ENCODE data around the gene TRIM29. TPM values are rescaled to one million over a fixed set of nuclear protein-coding genes. Genes with fewer than 3 reads are reported as not detected.
"Not testable (repeated sequence)": the region's sequence is repeated elsewhere in the genome, so short reads cannot be mapped to it uniquely, and the experiment has no call there.

Gene TRIM29
- not detected for total RNA-seq

DNA sequence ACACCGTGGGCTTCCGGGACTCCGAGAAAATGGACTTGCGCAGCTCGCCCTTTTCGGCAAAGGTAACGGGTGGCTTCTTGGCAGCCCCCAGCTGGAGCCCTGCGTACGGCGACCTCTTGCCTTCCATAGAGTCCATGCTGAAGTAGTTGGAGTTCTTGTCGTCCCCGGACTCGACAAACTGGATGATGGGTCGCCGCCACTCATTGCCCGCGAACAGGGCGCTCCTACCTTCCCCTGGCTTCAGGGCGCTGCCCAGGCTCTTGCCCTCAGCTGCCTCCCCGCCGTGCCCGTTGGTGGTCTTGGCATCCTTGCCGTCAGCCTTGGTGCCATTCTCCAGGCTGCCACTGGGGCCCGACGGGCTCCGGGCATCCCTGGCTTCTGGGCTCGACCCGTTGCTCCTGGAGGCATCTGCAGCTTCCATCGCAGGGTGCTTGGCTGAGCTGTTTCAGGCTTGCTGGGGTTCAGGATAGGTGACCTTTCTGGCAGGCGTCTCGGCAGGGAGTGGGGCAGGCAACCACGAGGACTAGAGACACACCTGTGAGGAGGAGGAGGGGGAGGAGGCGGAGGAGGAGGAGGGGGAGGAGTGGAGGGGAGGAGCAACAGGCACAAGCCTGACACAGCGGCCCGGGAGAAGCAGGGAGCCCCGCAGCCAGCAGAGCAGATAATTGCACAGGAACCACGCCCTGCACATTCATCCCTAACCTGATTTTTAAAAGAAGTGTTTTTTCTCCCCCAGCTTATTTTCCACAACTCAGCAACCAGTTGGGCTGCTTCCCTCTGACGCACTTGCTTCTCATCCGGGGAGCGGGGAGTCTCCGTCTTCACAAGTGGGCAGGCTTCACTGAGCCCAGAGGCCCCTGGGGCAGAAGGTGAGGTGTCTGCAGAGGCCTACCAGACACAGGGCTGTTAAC, at the start of gene TRIM29:
Gene TRIM29, minus strand, starts transcription at position 503 of the 911 bp plus-strand sequence. Its CDS starts 82 bp downstream, at position 421.
- Mint-ChIP-seq H3K4me3 (no peak within 1 kb of the TSS), H3K27ac (no peak within 1 kb of the TSS), H3K4me1 (no peaks in the 10 kb centered on the region), H3K9me3 (no peaks in the 10 kb centered on the region), H3K36me3 (no peaks in the 10 kb centered on the region), H3K27me3 (peaks cover 10% of the 10 kb centered on the region)
- no peak for DNase-seq

DNA sequence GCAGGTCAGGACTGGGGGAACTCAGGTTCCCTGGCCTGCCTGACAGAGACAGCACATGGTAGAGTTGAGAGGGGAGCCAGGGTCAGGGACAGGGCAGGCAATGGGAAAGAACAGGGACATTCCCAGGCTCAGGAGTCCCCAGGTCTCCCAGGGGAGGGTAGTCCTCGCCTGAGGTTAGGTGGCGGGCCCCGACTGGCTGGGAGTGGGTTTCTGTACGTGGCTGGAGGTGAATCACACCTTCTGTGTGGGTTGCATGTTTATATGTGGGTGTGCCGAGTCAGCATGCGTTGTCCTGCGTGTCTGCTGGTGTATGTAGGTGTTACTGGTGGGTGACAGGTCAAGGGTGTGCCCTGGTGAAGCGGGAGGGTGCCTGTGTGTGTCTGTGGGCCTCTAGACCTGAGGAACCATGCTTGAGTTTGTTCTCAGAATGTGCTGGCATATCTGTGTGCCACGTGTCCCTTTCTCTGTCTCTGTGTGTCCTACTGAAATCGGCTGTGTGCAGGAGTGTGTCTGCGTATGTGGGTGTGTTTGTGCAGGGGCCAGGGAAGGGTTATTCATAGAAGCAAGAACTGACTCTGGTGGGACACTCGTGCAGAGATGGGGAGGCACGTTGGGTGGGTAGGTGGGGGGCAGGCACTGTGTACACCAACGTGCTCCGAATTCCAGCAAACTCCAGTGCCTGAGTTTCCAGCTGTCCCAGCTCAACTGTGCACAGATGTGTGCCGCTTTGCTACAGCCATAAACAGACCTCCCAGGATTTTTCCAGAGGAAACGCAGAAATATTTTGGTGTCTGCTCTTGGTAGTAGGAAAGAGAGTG, 49.1 kb upstream of the TRIM29 start:
- Mint-ChIP-seq H3K4me3 (no peak overlapping the region), H3K27me3 (peaks cover 7% of the 10 kb centered on the region), H3K9me3 (no peaks in the 10 kb centered on the region), H3K36me3 (no peaks in the 10 kb centered on the region), H3K27ac (no peak overlapping the region), H3K4me1 (peaks cover 5% of the 10 kb centered on the region)
- DNase-seq, result no peak

DNA sequence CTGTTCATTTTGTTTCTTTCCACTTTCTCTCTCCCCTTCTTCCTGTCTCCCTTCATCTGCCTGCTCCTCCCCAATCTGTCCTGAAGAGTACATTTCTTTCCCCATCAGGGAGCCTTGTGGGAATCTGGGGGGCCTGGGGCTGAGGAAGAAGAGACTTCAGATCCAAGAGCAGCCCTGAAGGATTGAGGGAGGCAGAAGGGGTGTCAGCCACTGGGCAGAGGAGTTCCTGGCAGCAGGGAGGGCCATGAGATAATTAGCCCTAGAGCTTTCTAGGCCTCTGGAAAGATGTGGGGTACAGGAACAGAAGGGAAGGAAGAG, 48.5 kb upstream of the TRIM29 start:
- Mint-ChIP-seq H3K36me3 (no peaks in the 10 kb centered on the region), H3K9me3 (no peaks in the 10 kb centered on the region), H3K4me3 (no peak overlapping the region), H3K27ac (no peak overlapping the region), H3K4me1 (peaks cover 5% of the 10 kb centered on the region), H3K27me3 (peaks cover 7% of the 10 kb centered on the region)
- DNase-seq, result no peak

DNA sequence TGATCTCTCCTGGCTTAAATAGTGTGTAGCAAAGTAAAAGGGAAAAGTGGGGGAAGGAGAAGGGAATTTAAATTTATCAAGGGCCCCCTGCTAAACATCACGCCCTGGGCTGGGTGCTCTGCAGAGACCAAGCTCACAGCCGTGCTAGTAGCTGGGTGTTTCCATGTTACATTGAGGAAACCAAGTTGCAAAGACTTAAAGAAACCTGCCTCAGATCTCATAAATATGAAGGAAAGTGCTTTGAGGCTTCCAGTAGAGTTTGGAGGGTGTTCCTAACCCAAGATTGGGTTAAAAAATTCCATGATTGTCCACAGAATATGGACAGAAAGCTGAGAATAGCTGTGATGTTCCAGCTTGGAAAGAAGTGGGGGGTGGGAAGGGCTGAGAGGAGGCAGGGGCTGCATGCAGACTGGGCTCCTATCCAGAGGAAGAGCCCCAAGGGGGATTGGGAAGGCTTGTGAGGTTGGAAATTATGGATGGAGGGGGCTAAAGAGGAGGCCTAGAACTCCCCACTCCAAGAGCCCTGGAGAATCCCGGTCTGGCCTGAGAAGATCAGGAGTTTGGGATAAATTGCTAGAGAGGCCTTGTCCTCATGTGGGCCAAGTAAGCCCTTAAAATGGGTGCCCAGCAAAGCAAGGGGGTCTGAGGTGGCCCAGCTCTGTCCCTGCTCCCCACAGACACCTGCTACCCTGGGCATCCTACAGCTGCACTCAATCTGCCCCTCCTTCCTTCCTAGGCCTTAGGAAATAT, 48.0 kb upstream of the TRIM29 start:
- Mint-ChIP-seq H3K4me1 (peaks cover 5% of the 10 kb centered on the region), H3K27me3 (peaks cover 7% of the 10 kb centered on the region), H3K27ac (no peak overlapping the region), H3K36me3 (no peaks in the 10 kb centered on the region), H3K9me3 (no peaks in the 10 kb centered on the region), H3K4me3 (no peak overlapping the region)
- no peak for DNase-seq

DNA sequence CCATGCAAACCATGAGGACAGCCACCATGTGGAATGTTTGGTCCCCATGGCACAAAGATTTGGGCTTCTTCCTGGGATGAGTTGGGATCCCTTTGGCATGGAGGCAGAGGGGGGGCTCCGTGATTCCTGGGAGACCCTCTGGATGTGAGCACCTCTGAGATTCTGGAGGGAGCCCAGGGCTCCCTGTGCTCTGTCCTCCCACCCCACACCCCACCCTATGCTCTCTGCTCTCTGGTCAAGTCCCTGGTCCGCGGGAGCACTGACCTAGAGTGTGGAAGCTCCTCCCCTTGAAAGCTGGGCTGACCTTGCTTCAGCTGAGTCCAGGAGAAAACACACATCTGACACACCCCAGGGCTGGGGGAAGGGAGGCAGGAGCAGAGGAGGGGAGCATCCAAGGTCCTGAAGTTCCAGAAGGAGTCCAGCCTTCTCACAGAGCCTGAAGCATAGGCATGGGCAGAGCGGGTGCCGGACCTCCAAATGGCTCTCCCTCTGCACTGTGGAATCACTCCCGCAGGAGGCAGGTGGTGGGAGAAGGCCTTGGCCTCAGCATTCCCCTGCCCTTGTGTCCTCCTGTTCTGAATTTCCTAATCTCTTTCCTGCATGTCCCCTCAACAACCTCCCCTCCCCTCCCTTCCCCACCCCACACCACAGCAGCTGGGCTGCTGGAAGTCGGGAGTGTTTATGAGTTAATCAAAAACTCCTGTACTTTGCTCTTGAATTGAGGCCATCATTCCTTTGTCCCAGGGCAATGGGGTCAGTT, 47.2 kb upstream of the TRIM29 start:
- Mint-ChIP-seq H3K4me1 (peaks cover 5% of the 10 kb centered on the region), H3K4me3 (no peak overlapping the region), H3K27me3 (peaks cover 7% of the 10 kb centered on the region), H3K9me3 (no peaks in the 10 kb centered on the region), H3K36me3 (no peaks in the 10 kb centered on the region), H3K27ac (no peak overlapping the region)
- DNase-seq, result no peak

DNA sequence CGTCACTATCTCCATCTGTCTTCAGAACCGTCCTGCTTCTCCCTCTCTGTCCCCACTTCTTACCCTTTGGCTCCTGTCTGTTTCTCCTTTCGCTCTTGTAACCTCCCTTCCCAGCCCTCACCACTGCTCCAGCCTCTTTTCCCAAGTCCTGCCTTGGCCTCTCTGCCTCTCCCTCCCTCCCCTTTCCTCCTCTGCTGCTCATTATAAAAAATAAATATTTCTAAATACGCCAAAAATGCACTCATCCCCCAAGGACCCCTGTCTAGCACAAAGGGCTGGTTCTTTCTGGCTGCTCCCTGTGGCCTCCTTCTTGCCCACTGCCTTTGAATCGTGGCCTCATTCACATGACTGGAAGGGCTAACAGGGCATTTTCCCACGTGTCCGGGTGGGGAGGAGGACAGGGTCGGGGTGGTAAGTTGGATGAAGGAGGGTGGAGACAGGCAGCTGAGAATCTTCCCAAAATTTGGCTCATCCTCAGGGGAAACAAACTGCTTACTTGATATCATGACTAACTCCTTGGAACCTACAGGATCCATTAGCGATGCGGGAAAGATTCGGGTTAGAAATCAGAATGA, 46.5 kb upstream of the TRIM29 start:
- no peak overlapping the region for H3K27ac Mint-ChIP-seq
- H3K4me3 Mint-ChIP-seq, result no peak overlapping the region
- DNase-seq, result no peak

DNA sequence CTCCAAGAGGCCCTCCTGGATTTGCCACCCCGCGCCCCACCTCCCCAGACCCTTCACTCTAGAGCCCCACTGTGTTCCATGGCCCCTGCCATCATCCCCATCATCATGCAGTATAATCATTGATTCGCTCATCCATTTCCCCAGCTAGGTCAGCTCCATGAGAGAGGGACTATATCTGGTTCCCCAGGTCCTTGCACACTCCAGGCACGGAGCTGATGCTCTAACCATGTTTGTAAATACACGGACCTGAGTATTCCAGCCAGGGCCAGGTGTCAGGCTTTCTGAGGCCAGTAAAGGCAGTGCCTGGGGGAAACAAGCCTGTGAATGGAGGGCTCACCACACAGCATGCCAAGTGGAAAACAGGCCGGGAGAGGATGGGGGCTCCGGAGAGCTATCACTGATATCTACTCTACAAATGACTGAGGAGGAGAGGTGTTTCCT, 45.8 kb upstream of the TRIM29 start:
- no peak overlapping the region for H3K4me3 Mint-ChIP-seq
- DNase-seq, result no peak
- H3K4me1 Mint-ChIP-seq, result peaks cover 5% of the 10 kb centered on the region

More for the DNA sequence above, 46.5 kb upstream of the TRIM29 start:
- H3K36me3 Mint-ChIP-seq, result no peaks in the 10 kb centered on the region
- peaks cover 7% of the 10 kb centered on the region for H3K27me3 Mint-ChIP-seq
- H3K9me3 Mint-ChIP-seq, result no peaks in the 10 kb centered on the region
- peaks cover 5% of the 10 kb centered on the region for H3K4me1 Mint-ChIP-seq

DNA sequence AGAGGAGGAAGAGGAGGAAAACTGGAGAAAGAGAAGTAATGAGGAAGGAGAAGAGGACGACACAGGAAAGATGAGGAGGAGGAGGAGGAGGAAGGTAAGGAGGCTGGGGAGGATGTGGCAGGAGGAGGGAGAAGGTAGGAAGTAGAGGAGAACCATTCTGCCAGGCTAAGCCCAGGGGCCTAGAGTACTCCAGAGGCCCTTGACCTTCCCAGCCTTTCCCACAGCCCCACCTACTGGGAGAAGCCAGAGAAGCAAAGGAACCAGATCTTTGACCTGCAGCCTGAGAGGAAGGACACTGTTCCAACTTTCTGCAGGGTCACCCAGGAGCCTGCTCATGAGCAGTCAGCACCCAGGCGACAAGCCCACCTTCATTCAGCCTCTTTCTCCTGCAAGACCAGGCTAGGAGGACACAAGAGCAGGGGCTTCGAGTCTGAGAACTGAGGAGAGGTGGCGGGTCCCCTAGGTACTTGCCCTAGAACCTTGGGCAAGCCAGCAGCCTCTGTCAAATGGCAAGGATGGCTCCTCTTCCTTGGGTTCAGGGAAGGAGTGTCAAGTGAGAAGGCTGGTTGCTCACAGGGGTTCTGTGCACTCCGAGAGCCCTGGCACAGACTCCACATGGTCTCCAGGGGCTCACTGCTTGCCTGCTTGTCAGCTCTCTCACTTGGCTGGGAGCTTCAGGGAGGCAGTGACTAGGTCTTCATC, 45.0 kb upstream of the TRIM29 start:
- no peak for DNase-seq
- no peaks in the 10 kb centered on the region for H3K9me3 Mint-ChIP-seq
- H3K4me3 Mint-ChIP-seq, result no peak overlapping the region
- peaks cover 5% of the 10 kb centered on the region for H3K4me1 Mint-ChIP-seq
- no peak overlapping the region for H3K27ac Mint-ChIP-seq
- H3K36me3 Mint-ChIP-seq, result no peaks in the 10 kb centered on the region
- peaks cover 7% of the 10 kb centered on the region for H3K27me3 Mint-ChIP-seq

More for the DNA sequence above, 45.8 kb upstream of the TRIM29 start:
- Mint-ChIP-seq H3K9me3 (no peaks in the 10 kb centered on the region), H3K27me3 (peaks cover 7% of the 10 kb centered on the region), H3K36me3 (no peaks in the 10 kb centered on the region), H3K27ac (no peak overlapping the region)

DNA sequence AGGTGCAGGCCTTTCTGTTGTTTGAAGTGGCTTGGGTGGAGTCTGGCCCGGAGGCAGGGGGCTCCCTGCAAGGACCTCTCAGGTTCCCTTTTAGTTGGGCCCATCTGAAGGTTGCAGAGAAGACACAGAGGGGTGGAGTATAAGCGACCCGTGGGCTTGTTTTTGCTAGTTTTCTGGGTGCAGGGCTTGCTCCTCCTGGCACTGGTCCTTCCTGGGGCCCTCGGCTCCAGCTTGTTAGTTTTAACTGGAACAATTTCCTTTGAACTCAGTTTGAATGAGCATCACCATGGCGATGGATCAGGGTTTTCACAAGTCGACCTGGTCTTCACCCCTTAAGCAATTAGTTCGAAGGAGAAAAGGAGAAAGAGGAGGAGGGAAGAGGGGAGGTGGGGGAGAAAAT, 44.5 kb upstream of the TRIM29 start:
- Mint-ChIP-seq H3K36me3 (no peaks in the 10 kb centered on the region), H3K4me3 (no peak overlapping the region), H3K27ac (peak overlapping the region; percentile 15), H3K4me1 (peaks cover 5% of the 10 kb centered on the region), H3K27me3 (peaks cover 7% of the 10 kb centered on the region), H3K9me3 (no peaks in the 10 kb centered on the region)
- no peak for DNase-seq

GRCh38 chr11:120181376-120181975, 43.6 kb upstream of the TRIM29 start:
- peaks cover 7% of the 10 kb centered on the region for H3K27me3 Mint-ChIP-seq
- no peak overlapping the region for H3K27ac Mint-ChIP-seq
- H3K4me1 Mint-ChIP-seq, result no peaks in the 10 kb centered on the region
- H3K36me3 Mint-ChIP-seq, result no peaks in the 10 kb centered on the region
- H3K4me3 Mint-ChIP-seq, result no peak overlapping the region
- DNase-seq, result no peak
- H3K9me3 Mint-ChIP-seq, result no peaks in the 10 kb centered on the region

- DNase-seq, result no peak
- Mint-ChIP-seq H3K4me1 (no peaks in the 10 kb centered on the region), H3K9me3 (no peaks in the 10 kb centered on the region), H3K27me3 (peaks cover 7% of the 10 kb centered on the region), H3K27ac (no peak overlapping the region), H3K4me3 (no peak overlapping the region), H3K36me3 (no peaks in the 10 kb centered on the region)
These were observed 42.8 kb upstream of the TRIM29 start for GRCh38 chr11:120180551-120181232.

- not testable (repeated sequence) for H3K27ac Mint-ChIP-seq, H3K27me3 Mint-ChIP-seq, H3K4me1 Mint-ChIP-seq, H3K36me3 Mint-ChIP-seq, H3K4me3 Mint-ChIP-seq, H3K9me3 Mint-ChIP-seq, DNase-seq
These were observed 42.1 kb upstream of the TRIM29 start for GRCh38 chr11:120180063-120180462.
